HS-5 (cell line): Measurements from ENCODE around the gene BCL2.
"Not testable (repeated sequence)": the region's sequence is repeated elsewhere in the genome, so short reads cannot be mapped to it uniquely, and the experiment has no call there.

Experiments used
- DNase-seq: peaks from one replicate; pipeline ENCODE4 v3.0.0-alpha.2; 2012; ENCODE audit warnings: low read depth

The BCL2 gene

DNA sequence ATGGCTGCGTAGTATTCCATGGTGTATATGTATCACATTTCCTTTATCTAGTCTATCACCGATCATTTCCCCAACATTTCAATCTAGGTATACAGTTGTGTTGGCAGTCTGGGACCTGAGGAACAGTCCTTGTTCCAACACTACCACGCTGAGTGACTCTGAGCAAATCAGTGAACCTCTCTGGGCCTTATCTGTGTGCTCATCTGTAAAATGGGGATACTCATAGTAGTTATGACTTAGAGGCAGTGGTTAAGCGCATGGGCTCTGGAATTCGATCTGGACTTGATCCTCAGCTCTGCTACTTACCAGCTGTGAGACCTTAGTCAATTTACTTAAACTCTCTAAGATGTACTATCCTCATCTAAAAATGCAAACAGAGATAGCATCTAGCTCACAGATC lies 85.1 kb downstream of the BCL2 start:
- no peak for DNase-seq

DNA sequence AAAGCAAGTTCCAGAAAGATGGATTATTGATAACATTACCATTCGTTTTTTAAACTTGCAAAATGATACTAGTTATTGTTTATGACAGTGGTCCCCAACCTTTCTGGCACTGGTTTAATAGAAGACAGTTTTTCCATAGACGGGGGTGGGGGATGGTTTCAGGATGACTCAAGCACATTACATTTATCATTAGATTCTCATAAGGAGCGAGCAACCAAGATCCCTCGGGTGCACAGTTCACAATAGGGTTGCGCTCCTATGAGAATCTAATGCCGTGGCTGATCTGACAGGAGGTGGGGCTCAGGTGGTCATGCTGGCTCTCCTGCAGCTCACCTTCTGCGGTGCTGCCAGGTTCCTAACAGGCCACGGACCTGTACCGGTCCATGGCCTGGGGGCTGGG lies 86.2 kb downstream of the BCL2 start:
- no peak for DNase-seq

DNA sequence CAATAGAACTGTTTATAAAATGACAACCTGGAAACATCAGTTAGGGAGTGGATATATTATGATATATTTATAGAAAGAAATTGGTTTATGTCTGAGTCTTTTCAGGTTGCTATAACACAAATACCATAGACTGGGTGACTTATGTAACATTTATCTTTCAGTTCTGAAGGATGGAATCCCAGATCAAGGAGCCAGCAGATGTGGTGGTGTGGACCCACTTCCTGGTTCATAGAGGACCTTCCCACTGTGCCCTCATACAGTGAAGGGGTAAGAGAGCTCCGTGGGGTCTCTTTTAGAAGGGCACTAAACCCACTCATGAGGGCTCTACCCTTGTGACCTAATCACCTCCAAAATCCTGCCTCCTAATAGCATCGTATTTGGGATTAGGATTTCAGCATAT lies 86.7 kb downstream of the BCL2 start:
- no peak for DNase-seq

DNA sequence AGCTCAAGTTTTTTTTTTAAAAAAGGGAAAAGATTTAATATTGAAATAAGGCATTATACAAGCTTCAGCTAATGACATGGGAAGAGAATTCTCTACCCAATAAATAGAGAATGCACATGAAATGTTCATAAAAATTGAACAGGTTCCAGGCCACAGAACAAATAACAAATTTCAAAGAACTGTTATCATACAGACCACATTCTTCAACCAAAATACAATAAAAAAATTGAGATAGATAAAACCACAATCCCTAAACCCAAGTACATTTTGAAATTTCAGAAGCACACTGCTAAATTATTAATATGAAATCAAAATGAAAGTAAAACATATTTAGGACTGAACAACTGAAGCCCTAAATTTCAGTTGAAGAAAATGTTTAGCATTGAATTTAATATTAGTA lies 89.6 kb downstream of the BCL2 start:
- DNase-seq: no peak

DNA sequence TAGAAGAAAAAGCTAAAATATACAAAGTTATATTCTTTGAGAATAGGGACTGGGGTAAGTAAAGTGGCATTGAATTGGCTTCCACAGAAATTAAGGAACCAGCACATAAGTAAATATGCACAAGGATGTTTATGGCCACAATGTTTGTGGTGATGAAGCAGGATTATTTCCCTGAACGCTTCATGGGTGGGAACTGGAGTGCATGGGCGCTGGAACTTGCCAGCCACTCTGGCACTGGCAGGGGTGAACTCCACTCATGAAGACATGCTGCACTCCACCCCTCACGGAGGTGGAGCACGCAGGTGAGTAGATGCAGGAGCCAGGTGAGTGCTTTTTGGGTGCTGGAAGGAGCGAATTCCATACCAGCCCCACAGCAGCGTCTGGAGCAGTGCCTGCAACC lies 94.1 kb downstream of the BCL2 start:
- no peak for DNase-seq

DNA sequence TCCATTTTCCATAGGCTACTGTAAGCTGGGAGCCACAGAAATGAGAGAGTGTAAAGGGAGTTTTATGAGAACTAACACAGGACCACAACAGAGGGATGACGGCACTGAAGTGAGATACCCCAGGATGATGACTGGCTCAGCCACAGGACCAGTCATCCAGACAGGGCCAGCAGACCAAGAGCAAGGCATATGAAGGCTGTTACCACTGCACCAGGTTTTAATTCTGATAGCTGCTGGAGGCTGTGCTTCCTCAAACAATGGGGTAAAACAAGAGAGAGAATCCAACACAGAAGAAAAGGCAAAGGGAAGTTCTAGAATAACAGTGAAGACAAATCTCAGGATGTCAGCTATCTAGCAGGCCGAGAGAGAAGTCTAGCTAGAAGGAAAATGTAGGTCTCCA lies 94.9 kb downstream of the BCL2 start:
- DNase-seq: no peak

DNA sequence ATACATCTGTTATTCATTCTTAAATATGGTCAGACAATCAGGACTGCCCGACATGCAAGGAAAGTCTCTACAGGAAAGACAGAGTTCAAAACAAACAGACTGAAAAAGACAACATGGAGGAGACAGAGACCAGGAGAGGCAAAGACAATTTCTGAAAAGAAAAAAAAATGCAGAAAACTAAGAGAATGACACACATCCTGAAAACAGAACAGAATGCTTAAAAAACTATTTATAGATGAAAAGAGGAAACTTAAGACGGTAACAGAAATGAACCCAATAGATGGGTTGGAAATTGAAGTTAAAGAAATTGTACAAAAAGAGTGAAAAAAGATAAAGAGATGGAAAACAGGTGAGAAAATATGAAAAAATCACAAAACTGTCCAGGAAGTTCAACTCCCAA lies 95.7 kb downstream of the BCL2 start:
- no peak for DNase-seq

DNA sequence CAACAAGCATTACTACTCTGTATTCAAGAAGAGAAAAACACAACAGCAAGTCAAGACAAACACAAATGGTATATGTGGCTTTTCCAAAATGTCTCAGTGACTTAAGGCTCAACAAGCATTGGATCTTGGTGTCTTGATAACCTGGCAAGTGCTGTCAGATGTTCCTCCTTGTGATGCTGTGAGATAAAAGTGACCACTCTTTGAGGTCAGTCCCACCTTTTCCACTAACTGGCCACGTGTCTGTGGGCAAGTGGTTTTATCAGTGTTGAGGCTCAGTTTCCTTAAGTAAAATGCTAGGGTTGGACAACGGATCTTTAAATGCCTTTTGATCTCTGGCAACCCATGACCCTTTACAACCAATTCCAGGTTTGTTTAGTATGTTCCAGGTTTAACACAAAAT lies 98.7 kb downstream of the BCL2 start:
- DNase-seq: no peak

DNA sequence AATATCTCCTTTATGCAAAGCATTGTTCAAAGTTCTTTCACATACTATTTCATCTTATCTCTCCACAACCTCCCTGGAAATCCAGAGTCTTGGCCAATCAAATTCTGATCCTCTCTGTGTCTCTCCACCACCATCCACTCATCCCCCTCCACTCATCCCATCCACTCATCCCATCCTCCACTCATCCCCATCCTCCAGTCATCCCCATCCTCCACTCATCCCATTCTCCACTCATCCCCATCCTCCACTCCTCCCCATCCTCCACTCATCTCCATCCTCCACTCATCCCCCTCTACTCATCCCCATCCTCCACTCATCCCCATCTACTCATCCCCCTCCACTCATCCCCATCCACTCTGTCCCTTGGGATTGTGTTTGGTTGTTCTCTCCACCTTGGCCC lies 101.1 kb downstream of the BCL2 start:
- DNase-seq: no peak

DNA sequence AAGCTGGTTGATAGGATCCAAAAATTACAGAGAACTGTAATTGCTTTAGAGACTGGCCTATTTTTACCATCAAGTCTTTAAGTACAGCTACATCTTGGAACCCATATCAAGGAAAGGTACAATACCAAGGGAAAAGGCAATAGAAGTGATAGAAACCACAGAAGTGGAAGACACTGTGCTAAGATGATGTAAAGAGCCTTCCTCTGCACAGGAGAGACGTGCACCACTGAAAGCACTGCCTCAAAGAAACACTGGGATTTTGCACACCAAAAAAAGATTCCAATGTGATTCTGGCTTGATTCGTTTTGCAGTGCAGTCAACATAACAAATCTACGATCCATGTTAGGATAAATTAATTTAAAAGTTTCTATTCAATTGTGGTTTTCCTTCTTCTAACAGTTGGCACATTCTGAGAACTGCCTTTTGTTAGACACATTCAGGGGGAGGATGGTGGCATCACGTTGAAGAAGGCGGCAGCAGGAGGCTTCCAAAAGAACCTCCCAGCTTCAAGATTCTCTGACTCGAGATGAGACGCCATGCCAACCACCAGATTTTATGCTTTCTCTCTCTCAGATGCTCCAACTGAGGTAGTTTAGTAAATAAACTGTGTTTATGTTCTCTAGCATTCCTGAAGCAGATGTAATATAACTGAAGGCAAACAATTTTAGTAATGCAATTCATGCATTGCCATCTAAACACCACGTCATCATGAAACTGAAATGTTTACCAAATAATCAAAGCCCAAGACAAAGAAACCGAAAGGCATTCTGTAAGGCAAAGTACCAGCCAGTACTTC lies 102.9 kb downstream of the BCL2 start:
- no peak for DNase-seq

DNA sequence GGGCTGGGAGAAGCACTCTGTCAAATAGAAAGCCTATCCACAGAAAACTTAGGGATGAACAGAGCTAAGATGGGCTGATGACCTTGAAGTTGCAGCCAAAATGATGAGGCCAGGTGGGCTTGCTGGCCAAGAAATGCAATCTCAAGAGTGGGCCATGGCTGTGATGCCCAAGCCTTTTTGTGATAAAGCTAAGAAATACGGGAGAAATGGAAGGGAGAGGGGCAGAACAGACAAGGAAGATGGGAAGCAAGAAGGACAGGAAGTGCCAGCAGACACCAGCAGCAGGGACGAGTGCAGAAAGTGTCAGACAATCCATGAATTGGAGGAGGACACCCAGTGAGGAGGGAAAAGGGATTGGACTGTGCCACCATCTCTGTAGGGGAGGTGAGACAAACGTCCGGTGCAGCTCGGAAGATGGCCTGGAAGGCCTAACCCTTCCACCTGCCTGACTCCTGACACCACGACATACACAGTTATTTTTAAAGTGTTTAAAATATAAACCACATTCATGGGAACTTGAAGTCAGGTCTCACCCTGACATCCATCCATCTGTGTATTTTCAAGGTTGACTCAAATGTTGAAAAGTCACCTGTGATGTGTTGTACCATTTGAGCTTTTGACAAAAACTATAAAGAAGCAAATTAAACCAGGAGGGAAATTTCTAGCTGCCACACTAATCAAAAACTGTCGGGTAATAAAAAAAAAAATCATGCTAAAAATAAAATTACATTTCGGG lies 105.5 kb downstream of the BCL2 start:
- no peak for DNase-seq

DNA sequence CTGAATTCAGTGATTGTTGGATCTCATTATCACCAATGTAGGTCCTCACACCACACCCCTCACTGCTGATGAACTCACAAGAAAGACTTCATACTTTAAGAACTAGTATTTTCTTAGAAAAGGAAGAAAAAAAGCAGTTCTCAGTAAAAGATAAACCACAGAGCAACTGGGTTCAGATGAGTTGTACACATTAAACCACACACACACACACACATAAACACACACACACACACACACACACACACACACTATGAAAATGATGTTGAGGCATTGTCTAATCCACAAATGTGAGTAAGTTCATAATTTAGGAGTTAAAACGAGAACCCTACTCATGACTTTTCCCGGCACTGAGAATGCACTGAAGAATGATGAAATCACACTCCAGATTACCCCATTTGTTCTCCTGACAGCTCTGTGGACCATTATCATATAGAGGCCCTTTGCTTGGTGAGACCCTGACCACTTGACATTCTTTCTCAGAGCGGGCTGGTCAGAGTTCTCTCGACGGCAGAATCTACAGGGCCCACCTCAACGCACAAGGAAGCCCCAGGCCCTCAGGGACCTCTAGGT lies 106.2 kb downstream of the BCL2 start:
- DNase-seq: no peak

DNA sequence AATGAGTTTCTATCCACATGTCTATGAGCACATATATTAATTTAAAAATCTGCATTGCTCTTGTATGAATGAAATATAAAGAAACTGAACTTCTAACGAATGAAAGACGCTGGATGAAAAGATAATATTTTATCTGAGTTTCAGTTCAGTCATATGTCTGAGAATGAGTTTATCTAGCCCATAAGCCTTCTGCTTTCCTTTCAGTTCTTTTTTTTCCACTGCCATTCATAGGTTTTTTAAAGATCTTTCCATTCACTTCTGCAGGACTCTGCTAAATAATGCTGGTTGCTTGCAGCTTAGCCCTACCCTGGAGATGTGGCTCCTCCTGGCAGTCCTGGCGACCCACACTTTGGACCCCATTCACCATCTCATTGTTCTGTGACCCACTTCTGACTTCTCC lies 109.0 kb downstream of the BCL2 start:
- no peak for DNase-seq

DNA sequence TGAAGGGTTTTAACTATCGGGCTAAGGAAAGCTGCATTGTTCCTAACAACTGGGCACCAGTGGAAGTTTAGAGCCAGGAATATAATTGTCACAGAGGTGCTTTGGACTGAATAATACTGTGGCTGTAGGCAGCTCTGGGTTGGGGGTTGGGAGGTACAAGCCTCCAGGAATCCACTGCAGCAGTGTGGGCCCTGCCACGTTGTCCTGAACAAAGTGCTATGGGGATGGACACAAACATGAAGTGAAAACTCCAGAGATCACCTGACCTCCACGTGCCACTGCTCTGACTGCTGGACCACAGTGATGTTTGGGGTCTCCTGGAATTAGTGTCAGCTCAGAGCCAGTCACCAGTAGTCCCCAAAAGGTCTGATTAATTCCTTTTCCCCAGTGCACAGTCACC lies 110.9 kb downstream of the BCL2 start:
- DNase-seq: no peak

DNA sequence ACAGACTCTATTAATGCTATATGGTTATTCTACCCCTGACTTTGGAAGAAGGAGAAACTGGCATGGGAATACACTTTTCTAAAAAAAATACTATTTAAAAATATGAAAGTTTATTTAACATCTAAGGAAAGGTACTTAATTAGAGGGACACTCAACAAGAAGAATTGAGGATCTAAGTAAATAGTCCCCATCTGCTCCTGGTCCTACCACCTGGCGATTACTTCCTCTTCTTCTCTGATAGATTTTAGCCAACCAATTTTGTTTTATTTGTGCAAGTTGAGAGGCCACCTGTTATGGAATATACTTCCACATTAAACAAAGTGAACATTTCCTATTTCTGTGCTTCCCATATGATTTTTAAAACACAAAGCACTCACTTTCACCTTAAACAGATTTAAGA lies 111.7 kb downstream of the BCL2 start:
- no peak for DNase-seq

DNA sequence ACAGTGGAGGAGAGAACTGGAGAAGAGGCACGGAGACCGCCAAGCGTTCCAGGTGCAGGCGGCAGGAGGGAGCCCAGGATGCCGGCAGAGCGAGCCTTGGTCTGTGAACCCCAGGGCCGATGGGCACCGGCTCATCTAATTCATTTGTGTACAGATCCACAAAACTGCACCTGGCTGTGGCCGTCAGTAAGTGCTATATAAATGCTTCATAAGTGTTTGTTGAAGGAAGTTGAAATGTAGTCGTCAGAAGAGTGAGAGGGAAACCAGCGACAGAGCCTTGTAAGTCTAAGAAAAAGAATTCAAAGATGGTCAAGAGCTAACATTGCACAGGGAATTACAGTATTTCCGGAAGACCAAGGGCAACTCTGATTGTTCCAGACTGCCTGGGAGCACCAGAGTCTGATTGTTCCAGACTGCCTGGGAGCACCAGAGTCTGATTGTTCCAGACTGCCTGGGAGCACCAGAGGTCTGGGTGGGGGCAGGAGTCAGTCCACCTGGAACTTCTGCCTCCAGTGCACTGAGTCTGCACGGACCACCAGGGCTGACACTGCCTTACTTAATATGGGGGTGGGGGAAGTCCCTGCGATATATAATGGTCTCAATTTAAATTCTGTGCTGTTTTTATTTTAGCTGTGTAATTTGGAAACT lies 112.3 kb downstream of the BCL2 start:
- DNase-seq: no peak

DNA sequence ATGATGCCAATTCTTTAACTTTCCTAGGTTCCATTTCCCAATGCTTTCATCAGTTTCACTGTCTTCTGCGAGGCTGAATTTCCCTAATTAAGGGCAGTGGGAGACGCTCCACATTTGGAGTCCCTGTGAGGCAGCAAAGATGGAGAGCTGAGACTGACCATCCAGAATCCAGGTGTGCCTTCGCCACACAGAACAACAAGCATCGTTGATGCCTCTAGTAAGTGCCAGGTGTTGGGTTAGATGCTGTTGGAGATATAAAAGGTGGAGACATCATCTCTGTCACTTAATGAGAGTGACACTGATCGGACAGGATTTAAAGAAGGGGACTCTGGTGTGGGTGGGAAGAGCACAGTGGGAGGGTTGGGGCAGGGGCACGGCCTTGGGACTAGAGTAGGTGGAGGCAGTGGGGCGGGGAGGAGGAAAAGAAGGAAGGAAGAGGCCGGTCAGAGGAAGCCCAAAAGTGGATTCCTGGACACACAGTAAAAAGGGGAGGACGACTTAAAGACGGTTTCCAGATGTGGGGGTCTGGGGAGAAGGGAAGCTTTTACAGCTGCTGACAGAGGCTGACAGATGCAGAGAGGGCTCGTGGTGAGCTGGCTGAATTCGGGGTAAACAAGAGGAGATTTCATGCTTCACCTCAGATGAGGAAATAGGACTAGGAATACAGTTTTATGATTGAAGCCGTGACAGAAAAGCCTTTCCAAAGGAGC lies 113.0 kb downstream of the BCL2 start:
- no peak for DNase-seq

DNA sequence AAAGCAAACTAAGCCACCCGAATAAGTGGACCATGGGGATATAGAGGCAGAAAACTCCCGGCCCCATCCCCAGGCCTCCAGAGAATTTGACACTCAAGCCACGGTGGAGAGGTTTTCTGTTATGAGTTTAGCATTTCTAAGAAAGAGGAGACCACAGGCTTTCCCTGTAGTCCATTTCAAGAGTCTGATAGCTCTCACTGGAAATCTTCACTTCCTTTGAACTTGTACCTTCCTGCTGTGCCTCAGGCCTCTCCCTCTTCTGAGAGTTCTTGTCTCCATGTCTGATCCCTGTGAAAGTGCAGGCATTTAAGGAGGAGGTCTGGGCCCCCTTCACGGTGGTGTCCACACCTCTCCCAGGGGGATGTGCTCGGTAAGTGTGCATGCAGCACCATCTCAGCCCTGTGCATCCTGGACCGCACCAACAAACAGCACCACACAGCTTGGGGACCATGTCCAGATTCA lies 113.7 kb downstream of the BCL2 start:
- no peak for DNase-seq

DNA sequence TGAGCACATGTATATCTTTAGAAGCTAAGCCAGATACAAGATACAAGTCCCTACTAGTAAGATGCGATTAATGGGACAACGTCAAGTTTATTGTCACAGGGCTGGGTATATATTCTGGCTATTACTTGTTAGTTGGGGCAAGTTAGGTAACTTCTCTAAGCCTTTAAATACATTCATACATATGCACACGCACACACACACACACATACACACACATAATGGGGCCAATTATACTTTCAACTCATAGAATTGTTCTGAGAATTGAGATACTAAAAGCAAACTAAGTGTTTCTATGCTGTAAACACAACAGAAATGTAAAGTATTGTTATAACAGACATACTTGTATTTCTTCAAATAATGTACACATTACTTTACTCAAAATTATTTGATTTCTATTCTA lies 116.1 kb downstream of the BCL2 start:
- DNase-seq: no peak

DNA sequence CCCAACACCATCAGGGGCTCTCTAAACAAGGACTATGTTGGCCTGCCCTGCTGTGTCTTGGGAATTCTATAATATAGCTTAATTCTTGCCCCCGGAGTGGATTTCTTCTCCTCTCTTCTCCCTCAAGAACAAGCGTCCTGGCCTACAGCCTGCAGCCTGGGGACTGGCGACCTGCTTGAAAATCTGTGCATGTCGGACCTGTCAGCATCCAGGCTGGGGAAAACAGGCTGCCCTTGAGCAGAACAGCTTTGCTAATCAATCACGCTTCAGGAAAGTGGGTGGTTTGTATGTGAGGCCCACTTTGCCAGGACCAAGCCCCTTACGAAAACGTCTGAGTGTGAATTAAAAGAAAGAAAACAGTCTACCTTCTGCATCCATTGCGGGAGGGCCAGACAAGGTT lies 116.7 kb downstream of the BCL2 start:
- no peak for DNase-seq

DNA sequence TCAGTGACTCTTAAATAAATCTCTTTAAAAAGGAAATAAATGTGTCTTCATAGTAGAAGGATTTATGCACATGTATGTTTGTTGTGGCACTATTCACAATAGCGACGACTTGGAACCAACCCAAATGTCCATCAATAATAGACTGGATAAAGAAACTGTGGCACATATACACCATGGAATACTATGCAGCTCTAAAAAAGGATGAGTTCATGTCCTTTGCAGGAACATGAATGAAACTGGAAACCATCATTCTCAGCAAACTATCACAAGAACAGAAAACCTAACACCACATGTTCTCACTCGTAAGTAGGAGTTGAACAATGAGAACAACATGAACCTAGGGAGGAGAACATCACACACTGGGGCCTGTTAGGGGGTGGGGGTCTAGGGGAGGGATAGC lies 118.1 kb downstream of the BCL2 start:
- not testable (repeated sequence) for DNase-seq

DNA sequence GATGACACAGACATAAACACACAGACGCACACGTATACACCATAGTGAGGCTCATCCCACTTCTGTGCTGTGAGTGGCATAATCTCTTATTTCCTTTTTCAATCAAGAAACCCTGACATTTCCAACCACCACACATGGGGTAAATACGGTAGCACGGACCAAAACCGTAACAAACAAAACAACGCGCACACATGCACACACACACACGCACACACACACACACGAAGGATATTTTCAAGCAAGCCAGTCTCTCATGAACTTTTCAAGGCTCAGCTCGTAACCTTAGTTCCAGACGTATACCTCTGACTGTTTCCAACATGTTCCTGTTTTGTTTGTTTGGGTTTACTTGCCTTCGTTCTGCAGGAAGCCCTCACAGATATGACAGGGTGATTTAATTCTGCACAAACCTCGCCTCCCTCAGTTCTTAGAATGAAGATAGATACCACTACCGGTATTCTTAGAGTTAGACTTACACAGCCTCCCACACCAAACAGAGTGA lies 119.8 kb downstream of the BCL2 start:
- no peak for DNase-seq
